Breast epithelium (tissue), 3 donors: ENCODE measurements around the gene TJP2.

Experiments
- POLR2A ChIP-seq: fragments of 450-650 bp; IDR thresholded peaks from one replicate; pipeline ENCODE4 v1.6.1; 2016; ENCODE audit warnings: antibody characterized with exemption, mild to moderate bottlenecking, moderate library complexity
- POLR2AphosphoS5 ChIP-seq, 3 donors: sonication (generic); formaldehyde crosslinking; IDR thresholded peaks; one replicate each; pipeline ENCODE4 v1.6.1; 2017; ENCODE audit warnings: antibody characterized with exemption in 3 of 3
- TF ChIP-seq, protein P1 (sequence below), 3 donors: fragments of 450-650 bp; IDR thresholded peaks; one replicate each; pipeline ENCODE4 v1.5.1; 2016 to 2017; ENCODE audit warnings: antibody characterized with exemption in 3 of 3, mild to moderate bottlenecking in 3 of 3, moderate library complexity in 3 of 3

GRCh38 chr9:69237702-69238295 is 63.7 kb downstream of the TJP2 start:
- TF ChIP-seq POLR2AphosphoS5 (IDR thresholded peaks at IDR 0.05) (no peak), POLR2A (no peak)
- TF ChIP-seq, protein P1, sequence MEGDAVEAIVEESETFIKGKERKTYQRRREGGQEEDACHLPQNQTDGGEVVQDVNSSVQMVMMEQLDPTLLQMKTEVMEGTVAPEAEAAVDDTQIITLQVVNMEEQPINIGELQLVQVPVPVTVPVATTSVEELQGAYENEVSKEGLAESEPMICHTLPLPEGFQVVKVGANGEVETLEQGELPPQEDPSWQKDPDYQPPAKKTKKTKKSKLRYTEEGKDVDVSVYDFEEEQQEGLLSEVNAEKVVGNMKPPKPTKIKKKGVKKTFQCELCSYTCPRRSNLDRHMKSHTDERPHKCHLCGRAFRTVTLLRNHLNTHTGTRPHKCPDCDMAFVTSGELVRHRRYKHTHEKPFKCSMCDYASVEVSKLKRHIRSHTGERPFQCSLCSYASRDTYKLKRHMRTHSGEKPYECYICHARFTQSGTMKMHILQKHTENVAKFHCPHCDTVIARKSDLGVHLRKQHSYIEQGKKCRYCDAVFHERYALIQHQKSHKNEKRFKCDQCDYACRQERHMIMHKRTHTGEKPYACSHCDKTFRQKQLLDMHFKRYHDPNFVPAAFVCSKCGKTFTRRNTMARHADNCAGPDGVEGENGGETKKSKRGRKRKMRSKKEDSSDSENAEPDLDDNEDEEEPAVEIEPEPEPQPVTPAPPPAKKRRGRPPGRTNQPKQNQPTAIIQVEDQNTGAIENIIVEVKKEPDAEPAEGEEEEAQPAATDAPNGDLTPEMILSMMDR (IDR thresholded peaks at IDR 0.05), result no peak
